GM12874 (cell line): ENCODE data around the gene CGB1.

Experiments used
- TF ChIP-seq, protein P1 (sequence below): IDR thresholded peaks from 2 replicates; pipeline ENCODE4 v1.5.1; 2011; ENCODE audit warnings: low read depth, mild to moderate bottlenecking, control low read depth, low read length, moderate library complexity; ENCODE audit not compliant: insufficient read depth

The CGB1 gene

DNA sequence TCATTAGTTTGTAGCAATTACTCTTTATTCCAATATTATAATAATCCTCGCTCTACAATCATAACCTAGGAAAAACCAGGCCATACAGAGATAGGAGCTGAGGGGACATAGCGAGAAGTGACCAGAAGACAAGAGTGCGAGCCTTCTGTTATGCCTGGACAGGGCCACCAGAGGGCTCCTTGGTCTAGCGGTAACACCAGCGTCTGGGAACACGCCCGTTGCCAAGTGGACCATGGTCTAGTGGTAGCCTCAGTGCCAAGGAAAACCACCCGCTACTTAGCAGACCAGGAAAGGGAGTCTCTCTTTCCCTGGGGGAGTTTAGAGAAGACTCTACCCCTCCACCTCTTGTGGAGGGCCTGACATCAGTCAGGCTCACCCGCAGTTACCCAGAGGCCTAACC lies 38.2 kb upstream of the CGB1 start:
- TF ChIP-seq, protein P1, sequence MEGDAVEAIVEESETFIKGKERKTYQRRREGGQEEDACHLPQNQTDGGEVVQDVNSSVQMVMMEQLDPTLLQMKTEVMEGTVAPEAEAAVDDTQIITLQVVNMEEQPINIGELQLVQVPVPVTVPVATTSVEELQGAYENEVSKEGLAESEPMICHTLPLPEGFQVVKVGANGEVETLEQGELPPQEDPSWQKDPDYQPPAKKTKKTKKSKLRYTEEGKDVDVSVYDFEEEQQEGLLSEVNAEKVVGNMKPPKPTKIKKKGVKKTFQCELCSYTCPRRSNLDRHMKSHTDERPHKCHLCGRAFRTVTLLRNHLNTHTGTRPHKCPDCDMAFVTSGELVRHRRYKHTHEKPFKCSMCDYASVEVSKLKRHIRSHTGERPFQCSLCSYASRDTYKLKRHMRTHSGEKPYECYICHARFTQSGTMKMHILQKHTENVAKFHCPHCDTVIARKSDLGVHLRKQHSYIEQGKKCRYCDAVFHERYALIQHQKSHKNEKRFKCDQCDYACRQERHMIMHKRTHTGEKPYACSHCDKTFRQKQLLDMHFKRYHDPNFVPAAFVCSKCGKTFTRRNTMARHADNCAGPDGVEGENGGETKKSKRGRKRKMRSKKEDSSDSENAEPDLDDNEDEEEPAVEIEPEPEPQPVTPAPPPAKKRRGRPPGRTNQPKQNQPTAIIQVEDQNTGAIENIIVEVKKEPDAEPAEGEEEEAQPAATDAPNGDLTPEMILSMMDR, result peak; percentile 60

DNA sequence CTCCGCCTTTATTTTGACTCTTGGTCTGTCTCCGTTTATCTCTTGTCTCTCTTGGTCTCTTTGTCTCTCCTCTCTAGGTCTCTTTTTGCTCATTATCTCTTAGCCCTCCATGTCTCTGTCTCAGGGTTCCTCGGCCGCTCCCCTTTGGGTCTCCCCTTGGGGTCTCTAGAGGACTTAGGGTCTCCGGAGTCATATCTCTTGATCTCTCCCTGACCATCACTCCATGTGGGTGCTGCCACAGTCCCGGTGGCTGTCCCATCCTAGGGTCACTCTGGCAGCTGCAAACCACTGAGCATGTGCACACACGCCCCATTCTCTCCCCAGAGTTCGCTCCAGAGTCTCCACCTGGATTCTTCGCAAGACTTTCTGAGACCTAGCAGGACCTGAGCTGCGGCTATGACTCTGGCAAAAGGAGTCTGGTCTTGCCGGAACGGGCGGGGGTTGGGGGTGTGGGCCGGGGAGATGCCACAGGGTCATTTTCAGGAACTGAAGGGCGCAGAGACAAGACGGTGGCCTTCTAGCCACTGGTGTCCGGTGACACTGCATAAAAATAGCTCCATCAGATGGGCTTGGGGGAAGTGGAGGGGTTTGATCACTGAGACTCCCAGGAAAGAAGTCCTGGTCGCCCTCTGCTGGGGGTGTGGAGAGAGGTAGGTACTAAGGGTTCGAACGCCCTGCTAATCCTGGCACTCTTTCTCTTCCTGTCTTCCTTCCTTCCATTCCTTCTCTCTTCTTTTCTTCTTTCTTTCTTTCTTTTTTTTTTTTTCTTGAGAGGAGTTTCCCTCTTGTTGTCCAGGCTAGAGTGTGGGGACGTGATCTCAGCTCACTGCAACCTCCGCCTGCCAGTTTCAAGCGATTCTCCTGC lies 37.1 kb upstream of the CGB1 start:
- TF ChIP-seq, protein P1, result peak; percentile 28; the same call in 1 of the 2 replicates

DNA sequence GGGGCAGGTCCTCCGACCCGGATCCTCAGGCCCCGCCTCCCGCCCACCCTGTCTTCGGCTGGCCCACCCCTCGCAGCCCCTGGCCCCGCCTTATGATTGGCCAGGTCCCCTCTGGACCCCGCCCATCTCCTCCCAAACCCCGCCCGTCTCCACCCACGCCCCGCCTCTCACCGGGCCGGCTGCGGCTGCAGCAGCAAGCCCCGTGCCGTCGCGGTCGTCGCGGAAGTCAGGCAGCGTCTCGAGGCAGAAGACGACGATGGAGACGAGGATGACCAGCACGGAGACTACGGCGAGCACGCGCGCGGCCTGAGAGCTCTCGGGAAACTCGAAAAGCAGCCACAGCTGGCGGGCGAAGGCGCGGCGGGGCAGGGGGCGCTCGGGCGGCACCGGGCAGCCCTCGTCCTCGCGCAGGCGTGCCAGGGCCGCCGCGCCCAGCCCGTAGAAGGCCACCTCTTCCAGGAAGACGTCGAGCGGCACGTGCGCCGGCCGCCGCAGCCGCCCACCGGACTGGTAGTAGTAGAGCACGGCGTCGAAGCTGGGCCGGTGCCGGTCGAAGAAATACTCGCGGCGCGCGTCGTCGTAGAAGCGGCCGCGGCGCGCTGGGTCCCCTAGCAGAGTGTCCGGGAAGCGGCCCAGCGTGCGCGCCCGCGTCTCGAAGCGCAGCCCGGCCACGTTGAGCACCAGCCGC lies 35.3 kb upstream of the CGB1 start:
- TF ChIP-seq, protein P1, result no peak

DNA sequence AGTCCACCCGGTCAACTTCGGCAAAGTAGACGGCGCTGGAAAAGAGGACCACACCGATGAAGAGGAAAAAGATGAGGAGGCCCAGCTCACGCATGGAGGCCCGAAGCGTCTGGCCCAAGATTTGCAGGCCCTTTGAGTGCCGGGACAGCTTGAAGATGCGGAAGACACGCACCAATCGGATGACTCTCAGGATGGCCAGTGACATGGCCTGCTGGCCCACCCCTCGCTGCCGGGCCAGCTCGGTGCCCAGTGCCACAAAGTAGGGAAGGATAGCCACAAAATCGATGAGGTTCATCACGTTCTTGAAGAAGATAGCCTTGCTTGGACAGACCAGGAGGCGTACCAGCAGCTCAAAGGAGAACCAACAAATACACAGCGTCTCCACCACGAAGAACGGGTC lies 33.7 kb upstream of the CGB1 start:
- TF ChIP-seq, protein P1, result no peak

DNA sequence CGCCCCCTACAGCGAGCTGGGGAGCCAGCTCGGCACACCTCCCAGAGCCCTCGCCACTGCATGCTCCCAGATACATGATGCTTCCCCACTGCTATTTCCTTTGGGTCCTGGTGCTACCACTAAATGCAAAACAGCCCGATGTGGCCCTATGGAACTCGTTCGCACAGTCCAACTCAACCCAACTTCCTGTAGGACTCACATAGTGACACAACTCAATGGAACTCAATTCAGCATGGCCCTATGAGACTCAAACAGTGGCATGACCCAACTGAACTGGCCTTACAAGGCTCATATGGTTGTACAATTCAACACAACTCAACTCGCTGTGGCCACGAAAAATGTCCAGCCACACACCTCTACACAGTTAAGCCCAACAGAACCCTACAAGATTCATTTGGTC lies 32.3 kb upstream of the CGB1 start:
- TF ChIP-seq, protein P1, result no peak

DNA sequence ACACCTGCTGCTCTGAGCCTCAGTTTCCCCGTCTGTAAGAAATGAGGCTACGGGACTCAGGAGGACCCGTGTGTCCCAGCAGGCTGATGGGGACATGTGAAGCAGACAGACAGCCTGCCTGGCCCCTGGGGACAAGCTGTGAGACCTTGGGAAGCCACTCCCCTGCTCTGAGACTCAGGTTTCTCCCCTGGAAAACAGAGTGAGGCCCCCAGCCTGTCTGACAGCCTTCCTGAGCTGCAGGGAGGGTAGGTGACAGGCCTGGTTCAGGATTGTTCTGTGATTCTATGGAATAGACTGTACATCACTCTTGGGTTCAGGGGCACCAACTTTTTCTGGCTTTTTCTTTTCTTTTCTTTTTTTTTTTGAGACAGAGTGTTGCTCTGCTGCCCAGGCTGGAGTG lies 30.9 kb upstream of the CGB1 start:
- TF ChIP-seq, protein P1, result no peak

DNA sequence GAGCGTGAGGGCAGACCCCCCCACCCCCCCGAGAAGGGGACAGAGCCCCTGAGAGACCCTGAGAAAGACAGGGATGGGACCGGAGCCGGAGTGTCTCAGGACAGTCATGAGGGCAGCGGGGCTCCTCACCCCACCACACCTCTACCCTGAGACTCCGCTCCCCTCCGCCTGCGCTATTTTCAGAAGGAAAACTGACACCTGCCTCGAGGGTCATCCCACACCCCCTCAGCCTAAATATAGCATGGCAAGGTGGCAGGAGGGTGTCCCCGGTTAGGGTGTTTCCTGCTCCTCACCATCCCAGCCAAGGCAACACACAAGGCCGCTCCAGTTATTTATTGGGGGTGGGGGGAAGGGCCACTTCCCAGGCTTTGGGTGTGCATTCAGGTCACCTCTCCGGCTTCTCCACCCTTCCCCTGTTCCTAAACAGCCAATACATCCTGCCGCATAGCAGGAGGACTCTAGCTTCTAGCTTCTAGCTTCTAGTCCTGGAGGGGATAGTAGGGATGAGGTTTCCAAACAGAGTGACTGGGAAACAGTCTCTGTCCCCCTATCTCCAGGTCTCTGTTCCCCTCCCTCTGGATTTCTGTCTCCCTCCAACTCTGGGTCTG lies 29.3 kb upstream of the CGB1 start:
- TF ChIP-seq, protein P1, result no peak
